Putamen (tissue), 1 donor: ENCODE results near the gene RAB3B.
"Not testable (repeated sequence)": the region's sequence is repeated elsewhere in the genome, so short reads cannot be mapped to it uniquely, and the experiment has no call there.

Experiments
- DNase-seq: peaks from one replicate; pipeline ENCODE4 v3.0.0-alpha.2; 2016; ENCODE audit warnings: low spot score

RAB3B gene

GRCh38 chr1:51919684-51920083, 70.8 kb downstream of the RAB3B start:
- DNase-seq: no peak

DNA sequence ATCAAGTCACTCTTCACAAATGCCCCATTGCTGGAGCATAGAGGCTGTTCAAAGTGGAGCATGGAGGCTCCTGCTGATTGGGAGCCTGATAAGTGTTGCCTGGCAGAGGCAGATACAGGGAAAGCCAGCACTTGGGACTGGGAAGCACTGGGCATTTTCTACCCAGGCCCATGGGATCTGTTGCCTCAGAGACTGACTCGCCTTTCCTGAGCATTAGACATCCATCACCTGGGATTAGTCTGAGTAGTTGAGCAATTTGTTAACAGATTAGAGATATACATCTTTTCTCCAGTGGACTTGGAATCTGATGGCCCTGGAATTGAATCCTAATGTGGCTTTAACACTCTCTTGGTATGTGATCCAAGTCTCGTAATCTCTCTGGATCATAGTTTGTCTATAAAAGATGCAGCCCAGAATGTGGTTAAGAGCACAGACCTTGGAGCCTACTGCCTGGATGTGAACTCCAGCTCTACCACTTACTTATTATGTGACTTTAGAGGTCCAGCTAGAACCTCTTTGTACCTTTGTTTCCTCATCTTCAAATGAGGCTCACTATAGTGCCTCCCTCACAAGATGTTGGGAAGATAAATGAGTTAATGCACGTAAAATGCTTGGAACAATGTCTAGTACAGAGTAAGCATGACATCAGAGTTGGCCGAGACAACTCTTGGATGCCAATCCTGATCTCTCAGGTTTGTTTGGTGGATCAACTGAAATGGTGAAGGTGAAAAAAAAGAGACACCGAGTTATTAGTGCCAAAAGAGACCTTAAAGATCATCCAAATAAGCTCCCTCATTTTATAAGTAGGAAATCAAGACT, 73.7 kb downstream of the RAB3B start:
- no peak for DNase-seq

- no peak for DNase-seq
These were observed 74.5 kb downstream of the RAB3B start for GRCh38 chr1:51915951-51916350.

DNA sequence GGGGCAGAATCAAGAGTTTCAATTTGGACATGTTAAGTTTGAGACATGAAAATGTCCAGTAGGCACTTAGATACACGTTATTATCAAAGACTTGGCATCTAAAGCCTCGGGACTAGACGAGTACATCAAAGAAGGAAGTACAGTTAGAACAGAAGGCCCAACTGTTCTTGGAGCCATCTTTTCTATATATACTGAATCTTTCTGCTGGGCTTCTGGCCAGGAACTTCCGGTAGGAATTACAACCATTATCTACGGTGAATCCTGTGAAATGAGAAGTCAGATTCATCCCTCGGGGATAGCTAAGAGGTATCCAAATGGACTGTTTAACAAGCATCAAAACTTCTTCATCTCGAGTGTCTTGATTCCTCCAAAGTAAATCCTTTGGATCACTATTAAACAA, 77.6 kb downstream of the RAB3B start:
- DNase-seq: no peak

DNA sequence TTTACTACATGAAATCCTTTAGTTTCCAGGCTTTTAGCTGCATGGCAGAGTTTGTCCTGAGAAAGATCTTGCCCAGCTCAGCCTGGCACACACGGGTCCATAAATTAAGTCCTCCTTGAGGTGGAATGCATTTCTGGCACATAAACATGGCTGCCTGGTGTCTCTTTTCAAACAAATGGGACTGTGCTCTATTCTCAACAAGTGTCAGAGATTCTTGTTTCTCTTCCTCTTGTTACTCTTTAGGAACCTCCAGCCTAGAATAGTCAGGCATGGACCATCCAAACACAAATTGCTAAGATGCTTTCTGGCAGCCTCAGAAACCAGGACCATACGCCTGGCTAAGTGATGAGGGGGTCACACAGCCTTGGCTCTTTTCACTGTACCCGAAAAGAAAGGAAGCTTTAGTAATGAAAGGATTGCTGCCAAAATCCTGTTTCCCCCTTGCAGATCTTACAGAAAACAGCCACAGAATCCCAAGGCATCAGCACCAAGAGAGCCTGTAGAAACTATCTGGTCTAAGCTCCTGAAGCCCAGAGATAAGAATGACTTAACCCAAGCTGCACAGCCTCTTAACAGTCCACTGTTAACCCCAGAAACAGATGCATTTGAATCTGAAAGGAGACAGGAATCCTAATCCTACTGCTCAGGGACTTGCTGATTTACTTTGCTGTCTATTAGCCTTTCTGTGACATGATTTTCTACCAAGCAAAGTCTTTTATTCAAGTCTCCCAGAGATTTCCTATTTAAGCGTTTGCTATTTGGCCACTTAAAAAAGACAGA, 80.1 kb downstream of the RAB3B start:
- DNase-seq: no peak

DNA sequence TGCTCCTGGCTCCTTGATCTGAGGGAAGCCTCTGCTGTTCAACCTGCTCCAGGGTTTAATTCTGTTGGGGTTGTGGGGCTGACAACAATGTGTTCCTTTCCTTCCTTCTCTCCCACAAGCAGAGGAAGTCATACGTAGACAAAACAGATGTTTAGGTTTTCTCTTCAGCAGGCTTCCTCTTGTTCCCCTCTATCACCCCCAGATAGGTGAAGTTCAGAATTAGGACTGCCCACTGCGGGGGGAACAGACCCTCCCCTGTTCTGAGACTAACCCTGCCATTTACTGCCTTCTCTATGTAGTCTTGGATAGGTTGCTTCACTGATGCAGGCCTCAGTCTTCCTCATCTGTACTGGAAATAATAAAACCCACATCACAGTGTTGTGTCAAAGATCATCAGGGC, 82.0 kb downstream of the RAB3B start:
- no peak for DNase-seq

DNA sequence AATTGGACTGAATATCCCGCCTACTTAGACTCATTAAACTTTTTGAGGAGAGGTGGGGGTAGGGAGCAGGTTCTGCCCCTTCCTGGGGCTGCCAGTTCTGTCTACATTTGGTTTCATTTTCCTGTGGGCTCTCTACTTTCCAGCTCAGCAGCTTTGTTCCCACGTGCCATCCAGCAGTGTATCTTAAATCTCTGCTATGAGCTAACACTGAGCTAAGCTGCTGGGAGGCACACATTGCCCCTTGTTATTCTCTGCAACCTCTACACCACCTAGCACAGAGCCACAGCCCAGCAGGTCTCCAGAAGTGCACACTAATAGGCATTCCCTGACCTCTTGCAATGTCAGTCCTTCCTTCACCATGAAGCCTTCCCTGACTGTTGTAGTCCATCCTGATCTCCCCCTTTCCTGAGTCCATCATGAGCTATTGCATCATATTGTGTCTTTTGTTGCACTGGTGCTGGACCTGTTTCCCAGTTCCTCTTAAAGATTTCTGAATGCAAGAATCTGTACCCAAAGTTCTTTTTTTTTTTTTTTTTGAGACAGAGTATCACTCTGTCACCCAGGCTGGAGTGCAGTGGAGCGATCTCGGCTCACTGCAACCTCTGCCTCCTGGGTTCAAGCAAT, 83.3 kb downstream of the RAB3B start:
- no peak for DNase-seq

DNA sequence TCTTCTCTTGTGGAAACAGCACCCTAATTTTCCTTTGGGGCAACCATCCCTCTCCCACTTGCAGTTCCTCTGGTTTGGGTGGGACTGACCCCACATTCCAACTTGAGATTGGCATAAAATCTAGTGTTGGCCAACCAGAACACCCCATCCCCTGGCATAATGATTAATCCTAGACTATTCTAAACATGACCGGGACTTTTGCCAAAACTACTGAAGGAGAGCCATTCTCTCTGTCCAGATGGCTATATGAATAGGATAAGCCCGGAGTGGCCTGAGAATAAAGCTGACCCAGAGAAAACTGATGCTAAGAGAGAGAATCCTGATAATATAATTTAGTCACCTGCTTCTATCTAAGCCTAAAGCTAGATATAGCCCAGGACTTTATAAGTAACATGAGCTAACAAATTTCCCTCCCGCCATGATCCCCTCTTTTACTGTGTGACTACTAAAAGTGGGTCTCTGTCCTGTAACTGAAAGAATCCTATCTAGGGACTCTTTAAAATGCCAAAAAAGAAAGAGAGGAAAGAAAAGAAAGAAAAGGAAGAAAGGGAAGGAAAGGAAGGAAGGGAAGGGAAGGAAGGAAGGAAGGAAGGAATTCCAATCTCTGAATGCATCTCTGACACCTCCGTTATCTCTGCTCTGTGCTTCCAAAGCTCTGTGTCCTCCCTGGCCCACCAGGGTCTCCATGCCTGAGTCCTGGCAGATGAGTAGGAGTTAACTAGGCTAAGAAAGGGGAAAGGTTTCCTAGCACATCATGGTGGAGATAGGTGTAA, 84.0 kb downstream of the RAB3B start:
- peak; percentile 38 for DNase-seq

GRCh38 chr1:51902456-51902855, 88.0 kb downstream of the RAB3B start:
- no peak for DNase-seq

DNA sequence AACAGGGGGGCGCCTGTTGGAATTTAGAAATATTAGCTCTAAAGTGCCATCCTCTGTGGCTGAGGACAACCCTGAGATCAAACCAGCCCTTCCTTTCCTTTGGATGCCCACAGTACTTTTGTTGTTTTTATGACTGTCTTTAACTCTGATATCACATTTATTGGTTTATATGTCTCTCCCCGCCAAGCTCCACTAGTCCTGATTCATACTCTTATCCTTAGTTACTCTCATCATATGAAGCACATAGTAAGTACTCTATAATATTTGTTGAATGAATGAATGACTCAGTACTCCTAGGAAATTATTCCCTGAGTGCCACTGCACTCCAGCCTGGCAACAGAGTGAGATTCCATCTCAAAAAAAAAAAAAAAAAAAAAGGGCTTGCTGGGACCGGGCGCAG, 89.3 kb downstream of the RAB3B start:
- DNase-seq: no peak

DNA sequence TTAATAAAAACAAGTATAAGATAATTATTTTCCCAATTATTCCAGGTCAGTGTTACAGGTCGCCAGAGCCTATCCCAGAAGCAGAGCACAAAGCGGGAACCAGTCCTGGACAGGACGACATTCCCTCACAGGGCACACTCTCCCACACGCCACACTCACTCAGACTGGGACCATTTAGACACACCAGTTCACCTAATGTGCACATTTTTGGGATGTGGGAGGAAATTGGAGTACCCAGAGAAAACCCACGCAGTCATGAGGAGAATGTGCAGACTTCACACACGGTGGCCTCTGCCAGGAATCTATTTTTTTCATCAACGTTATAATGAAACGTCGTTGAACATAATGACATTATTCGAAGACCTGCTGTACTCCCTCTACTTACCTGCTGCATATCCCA, 91.5 kb downstream of the RAB3B start:
- no peak for DNase-seq

DNA sequence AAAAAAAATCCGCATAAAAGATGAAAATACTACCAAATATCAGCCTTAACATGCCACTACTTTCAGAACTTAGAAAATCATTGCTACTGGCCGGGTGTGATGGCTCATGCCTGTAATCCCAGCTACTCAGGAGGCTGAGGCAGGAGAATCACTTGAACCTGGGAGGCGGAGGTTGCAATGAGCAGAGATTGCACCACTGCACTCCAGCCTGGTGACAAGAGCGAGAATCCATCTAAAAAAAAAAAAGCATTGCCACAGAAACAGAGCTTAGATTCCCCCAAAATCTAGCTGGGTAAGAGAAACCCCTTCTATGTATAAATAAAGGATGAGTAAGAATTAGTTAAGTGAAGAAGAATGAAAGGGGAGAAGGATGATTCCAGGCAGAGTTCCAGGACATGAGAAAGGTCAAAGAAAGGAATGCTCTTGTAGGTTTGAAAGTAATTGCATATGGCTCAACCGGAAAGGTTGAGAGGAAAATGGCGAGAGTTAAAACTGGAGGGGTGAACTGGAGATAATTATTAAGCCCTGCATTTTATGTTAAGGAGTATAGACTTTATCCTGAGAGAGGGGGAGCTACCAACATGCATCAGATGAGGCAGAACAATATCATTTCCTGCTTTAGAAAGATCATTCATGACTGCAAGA, 92.3 kb downstream of the RAB3B start:
- no peak for DNase-seq

GRCh38 chr1:51897699-51898031, 92.8 kb downstream of the RAB3B start:
- no peak for DNase-seq

DNA sequence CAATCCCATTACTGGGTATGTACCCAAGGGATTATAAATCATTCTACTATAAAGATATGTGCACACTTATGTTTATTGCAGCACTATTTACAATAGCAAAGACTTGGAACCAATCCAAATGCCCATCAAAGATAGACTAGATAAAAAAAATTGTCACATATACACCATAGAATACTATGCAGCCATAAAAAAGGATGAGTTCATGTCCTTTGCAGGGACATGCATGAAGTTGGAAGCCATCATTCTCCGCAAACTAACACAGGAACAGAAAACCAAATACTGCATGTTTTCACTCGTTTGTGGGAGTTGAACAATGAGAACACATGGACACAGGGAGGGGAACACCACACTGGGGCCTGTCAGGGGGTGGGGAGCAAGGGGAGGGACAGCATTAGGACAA, 95.8 kb downstream of the RAB3B start:
- DNase-seq: not testable (repeated sequence)

GRCh38 chr1:51878616-51879336, 111.7 kb downstream of the RAB3B start, which contains the start of gene NRDC:
Gene NRDC, minus strand, starts transcription at chr1:51878727. Its CDS starts 112 bp downstream, at chr1:51878615.
- peak; percentile 100 for DNase-seq

GRCh38 chr1:51878308-51878615, 112.2 kb downstream of the RAB3B start:
- no peak for DNase-seq

DNA sequence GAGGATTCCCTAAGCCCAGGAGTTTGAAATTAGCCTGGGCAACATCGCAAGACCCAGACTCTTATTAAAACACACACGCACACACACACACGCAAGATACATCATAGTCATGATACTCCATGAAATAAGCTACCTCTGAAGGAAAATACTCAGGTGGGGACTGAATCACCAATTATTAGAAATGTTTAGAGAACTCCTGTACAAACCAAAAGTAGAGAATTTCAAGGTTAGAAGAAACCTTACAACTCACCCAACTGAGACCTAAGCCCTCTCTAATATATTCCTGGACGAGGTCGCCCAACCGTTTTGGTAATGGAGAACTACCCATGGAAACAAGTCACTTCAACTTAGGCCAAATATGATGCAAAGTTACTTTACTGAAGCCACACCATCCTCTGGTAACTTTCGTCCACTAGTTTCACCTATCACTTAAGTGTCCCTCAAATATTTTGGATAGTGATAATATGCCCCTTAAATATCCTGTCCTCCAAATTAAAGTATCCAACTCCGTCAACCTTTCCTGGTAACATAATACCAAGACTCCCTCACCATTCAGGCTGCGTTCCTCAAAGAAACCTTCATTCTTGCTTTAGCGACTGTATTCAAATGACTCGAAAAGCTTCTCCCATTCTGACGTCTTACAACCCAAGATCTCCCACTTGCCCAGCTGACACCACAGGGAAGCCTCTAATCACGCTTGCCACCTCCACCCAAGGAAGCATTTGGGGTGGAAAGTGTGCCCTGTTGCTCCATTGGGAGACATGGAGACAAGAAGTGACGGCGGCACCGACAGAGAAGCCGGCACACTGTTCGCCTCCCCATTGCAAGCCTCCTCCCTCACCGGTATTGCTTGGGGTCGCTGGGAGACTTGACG, 112.8 kb downstream of the RAB3B start:
- DNase-seq: peak; percentile 25

GRCh38 chr1:51875836-51876235, 114.7 kb downstream of the RAB3B start:
- no peak for DNase-seq

DNA sequence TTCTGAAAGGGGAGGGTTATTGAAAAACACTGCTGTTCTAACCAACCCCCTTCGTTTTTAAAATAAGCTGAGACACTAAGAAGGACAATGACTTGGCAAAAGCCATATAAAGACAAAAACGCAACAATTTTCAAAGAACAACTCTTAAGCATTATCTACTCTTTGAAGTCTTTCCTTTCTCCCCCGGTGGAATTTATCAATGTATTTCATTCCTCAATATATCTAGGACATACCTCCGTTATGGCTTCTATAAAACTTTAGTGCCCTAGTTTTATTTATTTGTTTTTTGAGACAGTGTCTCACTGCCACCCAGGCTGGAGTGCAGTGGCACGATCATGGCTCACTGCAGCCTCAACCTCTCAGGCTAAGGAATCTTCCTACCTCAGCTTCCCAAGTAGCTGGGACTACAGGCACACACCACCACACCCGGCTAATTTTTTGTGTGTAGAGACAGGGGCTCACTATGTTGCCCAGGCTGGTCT, 115.2 kb downstream of the RAB3B start:
- DNase-seq: no peak

- DNase-seq: not testable (repeated sequence)
These were observed 117.2 kb downstream of the RAB3B start for GRCh38 chr1:51873270-51873669.
